ENCODE measurements around the gene FBXW5. TPM values are rescaled to one million over a fixed set of nuclear protein-coding genes. Genes with fewer than 3 reads are reported as not detected.

Gene FBXW5
- total RNA-seq, 2 experiments from 2014 or later = 118 to 119 TPM

DNA sequence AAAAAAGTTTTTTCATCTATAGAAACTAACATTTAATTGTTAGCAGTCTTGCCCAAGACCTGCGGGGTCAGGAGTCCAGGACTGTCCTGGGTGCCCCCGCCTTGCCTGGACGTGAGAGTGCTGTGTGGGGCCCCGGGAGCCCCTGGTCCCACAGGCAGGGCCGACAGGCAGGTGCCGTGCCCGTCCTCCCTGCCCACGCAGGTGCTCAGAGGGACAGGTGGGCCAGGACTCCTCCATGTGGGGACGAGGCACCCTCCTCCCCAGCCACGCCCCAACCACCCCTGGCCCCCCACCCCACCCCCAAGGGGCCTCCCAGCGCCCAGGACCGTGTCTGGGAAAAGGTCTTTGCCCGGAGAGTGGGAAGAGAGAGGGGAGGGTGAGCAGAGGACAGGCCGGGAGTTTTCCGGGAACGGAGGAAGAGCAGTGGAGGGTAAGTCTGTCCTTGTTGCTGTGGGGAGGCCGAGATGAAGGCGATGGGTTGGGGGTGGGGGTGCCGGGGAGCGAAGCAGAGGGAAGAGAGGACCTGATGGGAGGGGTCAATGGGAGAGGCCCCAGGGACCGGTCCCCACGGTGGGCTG, 4.8 kb upstream of the FBXW5 start:
- peak overlapping the region; percentile 79 for H3K27ac Mint-ChIP-seq
- H3K9me3 Mint-ChIP-seq = no peaks in the 10 kb centered on the region
- POLR2A ChIA-PET = interaction anchor here (1.2 to 3.1 kb wide), 3 partner anchors 25 to 47 kb away, joined by 3 to 10 read pairs (median 8); partner anchors contain the start of gene PAXX
- H3K27me3 Mint-ChIP-seq = no peaks in the 10 kb centered on the region
- no peak for DNase-seq
- H3K36me3 Mint-ChIP-seq (ENCODE audit: low read depth) = no peaks in the 10 kb centered on the region
- CTCF ChIA-PET = interaction anchor here (1.0 to 7.2 kb wide), 4 partner anchors 43 to 107 kb away, joined by 3 to 149 read pairs (median 6); partner anchors contain the start of genes AJM1, CLIC3, FUT7 and PAXX
- peaks cover 16% of the 10 kb centered on the region for H3K4me1 Mint-ChIP-seq
- peak overlapping the region; percentile 81 for H3K4me3 Mint-ChIP-seq

DNA sequence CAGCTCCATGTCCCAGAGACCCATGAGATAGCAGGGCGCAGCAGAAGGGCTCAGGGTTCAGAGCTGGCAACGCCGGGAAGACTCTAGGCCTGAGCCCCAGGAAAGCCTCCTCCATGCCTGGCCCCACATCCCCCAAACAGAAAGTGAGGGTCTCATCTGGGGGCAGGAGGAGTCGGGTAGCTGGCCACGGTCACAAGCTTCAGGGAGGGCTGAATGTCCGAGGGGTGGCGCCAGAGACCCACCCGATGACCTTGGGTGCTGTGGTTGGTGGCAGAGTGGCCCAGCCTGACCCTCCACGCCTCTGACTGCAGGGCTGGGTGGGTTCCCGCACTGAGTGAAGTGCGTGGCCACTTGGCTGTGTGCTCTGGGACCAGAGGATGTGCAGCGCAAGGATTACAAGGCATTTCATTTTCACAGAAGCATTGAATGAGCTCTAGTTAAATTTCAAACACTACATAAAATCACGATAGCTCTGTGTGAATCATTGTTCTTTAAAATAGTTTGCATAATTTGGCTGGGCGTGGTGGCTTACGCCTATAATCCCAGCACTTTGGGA, 3.5 kb upstream of the FBXW5 start:
- DNase-seq = no peak
- Mint-ChIP-seq H3K4me1 (peaks cover 18% of the 10 kb centered on the region), H3K36me3 (ENCODE audit: low read depth) (no peaks in the 10 kb centered on the region), H3K27me3 (no peaks in the 10 kb centered on the region), H3K4me3 (peak overlapping the region; percentile 81), H3K27ac (no peak overlapping the region), H3K9me3 (no peaks in the 10 kb centered on the region)
- ChIA-PET CTCF (interaction anchor here (0.6 to 7.2 kb wide), 22 partner anchors 12 to 160 kb away, joined by 3 to 149 read pairs (median 5); partner anchors contain the start of genes AJM1, CLIC3, FUT7 and PAXX), POLR2A (interaction anchor here (0.8 to 3.9 kb wide), 8 partner anchors 12 to 122 kb away, joined by 3 to 19 read pairs (median 7); partner anchors contain the start of genes PAXX and SAPCD2)

DNA sequence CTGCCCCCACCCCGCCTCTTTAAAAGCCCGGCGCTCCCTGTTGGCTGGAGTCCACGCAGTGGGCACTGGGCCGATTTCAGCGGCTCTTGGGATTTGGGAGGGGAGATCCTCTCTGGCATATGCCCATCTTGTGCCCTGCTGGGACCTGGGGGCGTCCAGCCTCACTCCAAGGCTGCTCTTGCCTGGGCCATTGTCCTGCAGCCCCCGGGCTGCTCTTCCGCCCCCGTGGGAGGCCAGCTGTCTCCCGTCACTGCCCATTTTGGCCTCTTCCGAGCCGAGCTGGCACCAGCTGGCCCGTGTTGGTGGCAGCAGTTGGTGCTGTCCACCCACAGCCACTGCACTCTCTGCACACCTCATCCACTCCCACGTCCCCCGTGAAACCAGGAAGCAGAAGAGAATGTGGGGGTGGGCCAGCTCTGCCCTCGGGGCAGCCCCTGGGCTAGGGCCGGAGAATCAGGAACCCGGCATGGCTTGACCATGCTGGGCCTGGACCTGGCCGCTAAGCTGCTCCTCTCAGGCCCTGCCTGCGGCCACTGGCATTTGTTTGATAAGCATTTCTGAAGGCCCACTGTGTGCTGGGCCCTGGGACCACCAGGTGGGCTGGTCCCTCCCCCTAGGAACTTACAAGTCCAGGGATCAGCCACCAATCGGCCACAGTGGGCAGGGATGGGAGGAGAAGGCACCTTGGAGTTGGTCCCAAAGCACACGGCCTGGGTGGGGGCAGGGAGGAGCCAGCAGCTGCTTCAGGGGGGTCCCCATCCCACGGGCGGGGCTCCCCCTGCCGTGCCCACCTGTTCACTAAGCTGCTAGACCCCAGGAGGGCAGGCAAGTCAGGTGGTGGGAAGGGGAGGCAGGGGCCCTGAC, 2.7 kb upstream of the FBXW5 start:
- Mint-ChIP-seq H3K4me1 (peaks cover 24% of the 10 kb centered on the region), H3K4me3 (peak overlapping the region; percentile 32), H3K9me3 (no peaks in the 10 kb centered on the region), H3K36me3 (ENCODE audit: low read depth) (peaks cover 7% of the 10 kb centered on the region), H3K27me3 (no peaks in the 10 kb centered on the region), H3K27ac (no peak overlapping the region)
- POLR2A ChIA-PET = interaction anchor here (0.9 to 3.9 kb wide), 6 partner anchors 13 to 82 kb away, joined by 3 to 19 read pairs (median 7); partner anchors contain the start of gene PAXX
- CTCF ChIA-PET = interaction anchor here (0.7 to 7.2 kb wide), 18 partner anchors 10 to 159 kb away, joined by 3 to 149 read pairs (median 5); partner anchors contain the start of genes AJM1, FUT7, PAXX and RABL6
- DNase-seq = no peak

- no peaks in the 10 kb centered on the region for H3K27me3 Mint-ChIP-seq
- peaks cover 26% of the 10 kb centered on the region for H3K4me1 Mint-ChIP-seq
- POLR2A ChIA-PET = interaction anchor here (0.6 to 3.9 kb wide), 3 partner anchors 14 to 103 kb away, joined by 3 to 19 read pairs (median 4); no protein-coding TSS in a partner anchor
- CTCF ChIA-PET = interaction anchor here (0.7 to 7.2 kb wide), 5 partner anchors 9 to 87 kb away, joined by 3 to 149 read pairs (median 3); partner anchors contain the start of genes FUT7 and PAXX
- no peaks in the 10 kb centered on the region for H3K9me3 Mint-ChIP-seq
- H3K36me3 Mint-ChIP-seq (ENCODE audit: low read depth) = peaks cover 14% of the 10 kb centered on the region
- no peak overlapping the region for H3K4me3 Mint-ChIP-seq
- no peak for DNase-seq
- no peak overlapping the region for H3K27ac Mint-ChIP-seq
Observed at GRCh38 chr9:136946228-136947027, 1.9 kb upstream of the FBXW5 start.

GRCh38 chr9:136945333-136946227, 1.0 kb upstream of the FBXW5 start:
- DNase-seq = no peak
- Mint-ChIP-seq H3K27me3 (no peaks in the 10 kb centered on the region), H3K36me3 (ENCODE audit: low read depth) (peaks cover 21% of the 10 kb centered on the region), H3K9me3 (no peaks in the 10 kb centered on the region), H3K4me3 (peak overlapping the region; percentile 48), H3K27ac (no peak overlapping the region), H3K4me1 (peaks cover 26% of the 10 kb centered on the region)
- POLR2A ChIA-PET = interaction anchor here (0.6 to 3.9 kb wide), 4 partner anchors 14 to 102 kb away, joined by 3 to 19 read pairs (median 4); no protein-coding TSS in a partner anchor
- CTCF ChIA-PET = interaction anchor here (1.0 to 7.2 kb wide), 3 partner anchors 15 to 88 kb away, joined by 3 to 149 read pairs (median 3); partner anchors contain the start of genes FUT7 and PAXX

- Mint-ChIP-seq H3K4me3 (peak overlapping the region; percentile 80), H3K9me3 (no peaks in the 10 kb centered on the region), H3K4me1 (peaks cover 25% of the 10 kb centered on the region), H3K27ac (peak overlapping the region; percentile 74), H3K36me3 (ENCODE audit: low read depth) (peaks cover 27% of the 10 kb centered on the region), H3K27me3 (no peaks in the 10 kb centered on the region)
- ChIA-PET POLR2A (interaction anchor here (0.8 to 2.0 kb wide), 13 partner anchors 21 to 136 kb away, joined by 3 to 11 read pairs (median 4); partner anchors contain the start of genes AJM1, PAXX and RABL6), CTCF (interaction anchor here (0.6 to 7.2 kb wide), 3 partner anchors 55 to 123 kb away, joined by 3 to 149 read pairs (median 6); partner anchors contain the start of gene FUT7)
- DNase-seq = no peak
Observed at GRCh38 chr9:136944212-136944518, 373 bp downstream of the FBXW5 start.

- H3K9me3 Mint-ChIP-seq = no peaks in the 10 kb centered on the region
- H3K36me3 Mint-ChIP-seq (ENCODE audit: low read depth) = peaks cover 30% of the 10 kb centered on the region
- CTCF ChIA-PET = interaction anchor here (0.5 to 7.2 kb wide), 3 partner anchors 31 to 90 kb away, joined by 3 to 149 read pairs (median 3); partner anchors contain the start of gene FUT7
- DNase-seq = peak; percentile 57
- POLR2A ChIA-PET = interaction anchor here (0.7 to 2.0 kb wide), 13 partner anchors 21 to 171 kb away, joined by 3 to 11 read pairs (median 4); partner anchors contain the start of genes AJM1, DPP7, PAXX and RABL6
- peak overlapping the region; percentile 74 for H3K27ac Mint-ChIP-seq
- H3K4me3 Mint-ChIP-seq = peak overlapping the region; percentile 80
- peaks cover 22% of the 10 kb centered on the region for H3K4me1 Mint-ChIP-seq
- H3K27me3 Mint-ChIP-seq = no peaks in the 10 kb centered on the region
Observed at GRCh38 chr9:136943291-136944211, 987 bp downstream of the FBXW5 start.

DNA sequence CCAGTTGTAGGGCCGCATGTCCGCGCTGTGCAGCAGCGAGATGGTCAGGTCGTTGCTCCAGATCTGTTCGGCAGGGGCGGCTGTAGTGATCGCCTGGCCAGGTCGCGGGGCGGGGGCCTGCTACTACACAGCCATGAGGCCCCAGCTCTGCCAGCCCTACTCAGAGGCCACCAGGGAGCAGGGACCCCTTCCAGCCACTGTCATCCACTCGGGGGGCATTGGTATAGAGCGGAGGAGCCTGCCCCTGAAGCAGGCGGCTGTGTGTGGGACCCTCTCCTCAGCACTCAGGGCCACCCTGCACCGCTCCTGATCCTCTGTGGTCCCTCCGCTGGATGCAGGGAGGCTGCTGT, 1.7 kb downstream of the FBXW5 start:
- peak overlapping the region; percentile 67 for H3K4me3 Mint-ChIP-seq
- H3K27ac Mint-ChIP-seq = peak overlapping the region; percentile 52
- peaks cover 30% of the 10 kb centered on the region for H3K36me3 Mint-ChIP-seq (ENCODE audit: low read depth)
- CTCF ChIA-PET = interaction anchor here (7.2 kb wide), 1 partner anchor 90 kb away, joined by 149 read pairs; the partner anchor contains the start of gene FUT7
- H3K9me3 Mint-ChIP-seq = no peaks in the 10 kb centered on the region
- no peaks in the 10 kb centered on the region for H3K27me3 Mint-ChIP-seq
- POLR2A ChIA-PET = interaction anchor here (0.7 to 2.0 kb wide), 3 partner anchors 41 to 172 kb away, joined by 3 to 11 read pairs (median 8); partner anchors contain the start of gene DPP7
- DNase-seq = no peak
- peaks cover 18% of the 10 kb centered on the region for H3K4me1 Mint-ChIP-seq

- CTCF ChIA-PET = no interaction called here
- no peak for DNase-seq
- POLR2A ChIA-PET = interaction anchor here (0.7 kb wide), 1 partner anchor 172 kb away, joined by 3 read pairs; the partner anchor contains the start of gene DPP7
- Mint-ChIP-seq H3K4me3 (peak overlapping the region; percentile 67), H3K9me3 (no peaks in the 10 kb centered on the region), H3K27ac (peak overlapping the region; percentile 52), H3K36me3 (ENCODE audit: low read depth) (peaks cover 31% of the 10 kb centered on the region), H3K4me1 (peaks cover 18% of the 10 kb centered on the region), H3K27me3 (no peaks in the 10 kb centered on the region)
Observed at GRCh38 chr9:136942112-136942880, 2.2 kb downstream of the FBXW5 start.
